Esophagus muscularis mucosa (tissue), 4 donors: ENCODE data around the gene INO80D. TPM values are rescaled to one million over a fixed set of nuclear protein-coding genes. Genes with fewer than 3 reads are reported as not detected.
A peak's percentile ranks its signal among the peaks of the same experiment; 100 is the strongest.
"Not testable (repeated sequence)": the region's sequence is repeated elsewhere in the genome, so short reads cannot be mapped to it uniquely, and the experiment has no call there.

Experiments used
- DNase-seq: peaks from one replicate; pipeline ENCODE4 v3.0.0-alpha.2; 2017; ENCODE audit errors: extremely low spot score
- H3K27ac ChIP-seq, 4 donors: fragments of 200-600 bp; sonication (generic); replicated peaks in 1 of 4; 1 replicate in 3 of 4; 2 replicates in 1 of 4; pipeline ENCODE4 v1.5.1; 2016 to 2019; ENCODE audit warnings: mild to moderate bottlenecking in 1 of 4
- H3K27me3 ChIP-seq, 4 donors: fragments of 200-600 bp; sonication (generic); one replicate each; pipeline versions ENCODE4 v1.5.1 to v1.6.0; 2016 to 2019
- H3K36me3 ChIP-seq, 4 donors: fragments of 200-600 bp; sonication (generic); one replicate each; pipeline ENCODE4 v1.5.1; 2016 to 2019
- H3K4me1 ChIP-seq, 4 donors: fragments of 200-600 bp; sonication (generic); one replicate each; pipeline ENCODE4 v1.5.1; 2016 to 2019
- H3K4me3 ChIP-seq, 4 donors: fragments of 200-600 bp; sonication (generic); 1 replicate in 2 of 4; 2 replicates in 2 of 4; pipeline ENCODE4 v1.5.1; 2016 to 2019; ENCODE audit warnings: mild to moderate bottlenecking in 4 of 4, moderate library complexity in 1 of 4
- H3K9me3 ChIP-seq, 4 donors: fragments of 200-600 bp; sonication (generic); 1 replicate in 3 of 4; 2 replicates in 1 of 4; pipeline ENCODE4 v1.5.1; 2016 to 2019
- EP300 ChIP-seq: sonication (generic); formaldehyde crosslinking; IDR thresholded peaks from one replicate; pipeline ENCODE4 v1.6.1; 2017; ENCODE audit warnings: antibody characterized with exemption
- POLR2A ChIP-seq: fragments of 450-650 bp; IDR thresholded peaks from one replicate; pipeline ENCODE4 v1.6.1; 2017; ENCODE audit warnings: antibody characterized with exemption, moderate library complexity, mild to moderate bottlenecking, low read depth
- POLR2AphosphoS5 ChIP-seq, 2 donors: sonication (generic); formaldehyde crosslinking; IDR thresholded peaks; one replicate each; pipeline ENCODE4 v1.6.1; 2017; ENCODE audit warnings: antibody characterized with exemption in 2 of 2
- WGBS: methylation state at CpG from one replicate; pipeline ENCODE4 v1.1.5; 2018; 5-methylcytosine and 5-hydroxymethylcytosine counted together
- intact Hi-C: fragments of 100-400 bp; cut with DNase I; formaldehyde crosslinking; loops from one replicate; pipeline ENCODE4 v1.15.1; 2023
- total RNA-seq, 4 donors: library from RNA; depleted of rRNA; stranded (reverse); fragments of >200 nt; gene quantifications; one replicate each; pipeline versions ENCODE4 v1.1.0 to v1.2.1, GENCODE V29; 2016
- TF ChIP-seq, protein P1 (sequence below), 3 experiments: fragments of 200-600 bp in 2 of 3; fragments of 450-650 bp in 1 of 3; sonication (generic) in 2 of 3; IDR thresholded peaks; one replicate each; pipeline ENCODE4 v1.5.1; 2017 to 2019; ENCODE audit warnings: antibody characterized with exemption in 3 of 3, mild to moderate bottlenecking in 2 of 3, moderate library complexity in 1 of 3

Gene INO80D
- 10 to 100 TPM; 11.1 to 19.9 (median 16.2) TPM for total RNA-seq

- H3K27me3 ChIP-seq = no peaks in the 10 kb centered on the region
- H3K4me1 ChIP-seq = peaks cover 9 to 42% (median 37%) of the 10 kb centered on the region in 4 donors
- peak within 1 kb of the TSS; percentile 77 to 94 (median 86) for H3K4me3 ChIP-seq
- no peaks in the 10 kb centered on the region for H3K9me3 ChIP-seq
- H3K27ac ChIP-seq = peak within 1 kb of the TSS; percentile 96 to 99 (median 98)
- H3K36me3 ChIP-seq = peaks cover 0 to 12% (median 7%) of the 10 kb centered on the region in 4 donors
- 1% methylated on average over 39 of the region's 39 CpGs for WGBS
- intact Hi-C loops = no loop called here
- TF ChIP-seq, protein P1, sequence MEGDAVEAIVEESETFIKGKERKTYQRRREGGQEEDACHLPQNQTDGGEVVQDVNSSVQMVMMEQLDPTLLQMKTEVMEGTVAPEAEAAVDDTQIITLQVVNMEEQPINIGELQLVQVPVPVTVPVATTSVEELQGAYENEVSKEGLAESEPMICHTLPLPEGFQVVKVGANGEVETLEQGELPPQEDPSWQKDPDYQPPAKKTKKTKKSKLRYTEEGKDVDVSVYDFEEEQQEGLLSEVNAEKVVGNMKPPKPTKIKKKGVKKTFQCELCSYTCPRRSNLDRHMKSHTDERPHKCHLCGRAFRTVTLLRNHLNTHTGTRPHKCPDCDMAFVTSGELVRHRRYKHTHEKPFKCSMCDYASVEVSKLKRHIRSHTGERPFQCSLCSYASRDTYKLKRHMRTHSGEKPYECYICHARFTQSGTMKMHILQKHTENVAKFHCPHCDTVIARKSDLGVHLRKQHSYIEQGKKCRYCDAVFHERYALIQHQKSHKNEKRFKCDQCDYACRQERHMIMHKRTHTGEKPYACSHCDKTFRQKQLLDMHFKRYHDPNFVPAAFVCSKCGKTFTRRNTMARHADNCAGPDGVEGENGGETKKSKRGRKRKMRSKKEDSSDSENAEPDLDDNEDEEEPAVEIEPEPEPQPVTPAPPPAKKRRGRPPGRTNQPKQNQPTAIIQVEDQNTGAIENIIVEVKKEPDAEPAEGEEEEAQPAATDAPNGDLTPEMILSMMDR (IDR thresholded peaks at IDR 0.05) = peak; percentile 24 to 62 (median 28)
- TF ChIP-seq POLR2AphosphoS5 (IDR thresholded peaks at IDR 0.05) (peak; percentile 65 to 70), POLR2A (no peak)
- peak; percentile 94 for DNase-seq
Observed at GRCh38 chr2:206085742-206086445, at the start of gene INO80D. INO80D (minus strand) TSS chr2:206086174; CDS start chr2:206063016, 23,158 bp downstream.

DNA sequence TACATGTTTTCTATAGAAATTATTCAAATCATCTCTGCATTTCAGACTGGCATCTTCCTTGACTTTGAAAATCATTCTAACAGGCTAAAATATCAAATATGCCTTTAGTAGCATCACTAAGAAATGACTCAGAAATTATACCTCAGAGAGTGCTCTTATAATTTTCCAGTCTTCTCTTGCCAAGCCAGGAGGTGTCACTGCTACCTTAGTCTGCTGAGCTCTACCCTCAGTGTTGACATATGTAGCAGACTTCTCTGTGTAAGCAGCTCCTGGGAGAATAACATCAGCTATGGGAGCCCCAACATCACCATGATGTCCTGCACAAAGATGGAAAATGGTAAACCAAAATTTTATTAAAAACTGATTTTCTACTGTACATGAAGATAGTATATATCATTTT is 41.7 kb upstream of the INO80D start:
- TF ChIP-seq, protein P1 (IDR thresholded peaks at IDR 0.05) = no peak
- TF ChIP-seq POLR2A (no peak), POLR2AphosphoS5 (IDR thresholded peaks at IDR 0.05) (no peak), EP300 (no peak)
- peaks cover 75 to 100% (median 92%) of the 10 kb centered on the region in 4 donors for H3K36me3 ChIP-seq
- no peak overlapping the region for H3K27ac ChIP-seq
- no peaks in the 10 kb centered on the region for H3K9me3 ChIP-seq
- no peak overlapping the region for H3K4me3 ChIP-seq
- no peaks in the 10 kb centered on the region for H3K27me3 ChIP-seq
- no peak for DNase-seq
- intact Hi-C loops = no loop called here
- H3K4me1 ChIP-seq = no peaks in the 10 kb centered on the region

GRCh38 chr2:206125901-206126300 is 39.9 kb upstream of the INO80D start:
- TF ChIP-seq, protein P1 (IDR thresholded peaks at IDR 0.05) = no peak
- no peak for TF ChIP-seq EP300
- TF ChIP-seq POLR2AphosphoS5 (IDR thresholded peaks at IDR 0.05) = no peak
- no peak for TF ChIP-seq POLR2A
- DNase-seq = no peak
- Histone ChIP-seq H3K36me3 (peaks cover 80 to 100% (median 93%) of the 10 kb centered on the region in 4 donors), H3K27me3 (no peaks in the 10 kb centered on the region), H3K4me3 (no peak overlapping the region), H3K9me3 (no peaks in the 10 kb centered on the region), H3K27ac (no peak overlapping the region), H3K4me1 (no peaks in the 10 kb centered on the region)
- intact Hi-C loops = no loop called here

DNA sequence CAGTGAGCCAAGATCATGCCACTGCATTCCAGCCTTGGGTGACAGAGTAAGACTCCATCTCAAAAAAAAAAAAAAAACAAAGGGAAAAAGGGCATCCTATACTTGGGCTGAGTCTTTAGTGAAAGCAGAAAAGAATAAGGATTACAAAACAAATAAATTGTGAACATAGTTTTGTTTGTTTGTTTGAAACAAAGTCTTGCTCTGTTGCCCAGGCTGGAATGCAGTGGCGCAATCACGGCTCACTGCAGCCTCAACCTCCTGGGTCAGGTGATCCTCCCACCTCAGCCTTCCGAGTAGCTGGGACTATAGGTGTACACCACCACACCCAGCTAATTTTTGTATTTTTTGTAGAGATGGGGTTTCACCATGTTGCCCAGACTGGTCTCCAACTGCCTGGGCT is 36.6 kb upstream of the INO80D start:
- H3K9me3 ChIP-seq, DNase-seq, H3K27ac ChIP-seq, H3K27me3 ChIP-seq, H3K4me1 ChIP-seq, intact Hi-C loops, H3K4me3 ChIP-seq: not testable (repeated sequence)
- 98% methylated on average over 3 of the region's 3 CpGs for WGBS
- H3K36me3 ChIP-seq = peaks cover 61 to 97% (median 83%) of the 10 kb centered on the region in 4 donors

- no peaks in the 10 kb centered on the region for H3K4me1 ChIP-seq
- peaks cover 0 to 7% (median 0%) of the 10 kb centered on the region in 4 donors for H3K9me3 ChIP-seq
- H3K36me3 ChIP-seq = peaks cover 11 to 83% (median 50%) of the 10 kb centered on the region in 4 donors
- H3K27ac ChIP-seq = no peak overlapping the region
- no peak for DNase-seq
- no peaks in the 10 kb centered on the region for H3K27me3 ChIP-seq
- intact Hi-C loops = no loop called here
- 94% methylated on average over 21 of the region's 21 CpGs for WGBS
- TF ChIP-seq POLR2AphosphoS5 (IDR thresholded peaks at IDR 0.05) = no peak
- no peak for TF ChIP-seq EP300
- TF ChIP-seq, protein P1 (IDR thresholded peaks at IDR 0.05) = no peak
- no peak for TF ChIP-seq POLR2A
- H3K4me3 ChIP-seq = no peak overlapping the region
Observed at GRCh38 chr2:206116278-206116677, 30.3 kb upstream of the INO80D start.
